Erythroblast (primary cell): ENCODE data around the gene LTBP1.

Source experiments
- GATA1 ChIP-seq: IDR thresholded peaks from 2 replicates; pipeline ENCODE4 v1.6.1; 2011; ENCODE audit warnings: low read depth, mild to moderate bottlenecking, control low read depth, low read length, moderate library complexity
- POLR2A ChIP-seq: IDR thresholded peaks from 2 replicates; pipeline ENCODE4 v1.6.1; 2011; ENCODE audit warnings: mild to moderate bottlenecking, low read length

- TF ChIP-seq POLR2A (no peak), GATA1 (no peak)
Observed at GRCh38 chr2:33086400-33087015, 139.8 kb downstream of the LTBP1 start.
